NCI-H1417 treated with DMSO at 0.1 percent for 48 hours (cell line): ENCODE data around the gene CTSG.
"Not testable (repeated sequence)": the region's sequence is repeated elsewhere in the genome, so short reads cannot be mapped to it uniquely, and the experiment has no call there.

ENCODE experiments used
- DNase-seq: peaks from one replicate; lab custom pipeline; 2025; lab: John Stamatoyannopoulos, UW

CTSG gene

GRCh38 chr14:24542346-24542936 is 33.6 kb downstream of the CTSG start:
- DNase-seq: no peak

GRCh38 chr14:24535737-24536136 is 40.3 kb downstream of the CTSG start:
- no peak for DNase-seq

- DNase-seq: no peak
Measured at GRCh38 chr14:24534286-24534685, 41.8 kb downstream of the CTSG start.

GRCh38 chr14:24525877-24526620 is 50.0 kb downstream of the CTSG start:
- not testable (repeated sequence) for DNase-seq
